Spleen (tissue), 11 donors: ENCODE data around the gene CPA2. TPM values are rescaled to one million over a fixed set of nuclear protein-coding genes. Genes with fewer than 3 reads are reported as not detected.
"Not testable (repeated sequence)": the region's sequence is repeated elsewhere in the genome, so short reads cannot be mapped to it uniquely, and the experiment has no call there.

Experiments
- DNase-seq: peaks from one replicate; pipeline ENCODE4 v3.0.0-alpha.2; 2020
- H3K27ac ChIP-seq, 8 donors: fragments of 200-600 bp; sonication (generic) in 7 of 8; 1 replicate in 4 of 8; 2 replicates in 4 of 8; pipeline versions ENCODE4 v1.5.0 to v1.8.0; 2016 to 2021; ENCODE audit warnings: inconsistent platforms in 4 of 8, mild to moderate bottlenecking in 4 of 8, moderate library complexity in 1 of 8
- H3K27me3 ChIP-seq, 7 donors: fragments of 200-600 bp; sonication (generic) in 6 of 7; replicated peaks in 1 of 7; 1 replicate in 4 of 7; 2 replicates in 3 of 7; pipeline versions ENCODE4 v1.5.0 to v1.8.0; 2016 to 2021; ENCODE audit warnings: inconsistent platforms in 3 of 7, mild to moderate bottlenecking in 1 of 7
- H3K36me3 ChIP-seq, 6 donors: fragments of 200-600 bp; sonication (generic) in 5 of 6; 1 replicate in 4 of 6; 2 replicates in 2 of 6; pipeline versions ENCODE4 v1.5.0 to v1.8.0; 2016 to 2021; ENCODE audit warnings: inconsistent platforms in 2 of 6
- H3K4me1 ChIP-seq, 6 donors: fragments of 200-600 bp; sonication (generic) in 5 of 6; 1 replicate in 3 of 6; 2 replicates in 3 of 6; pipeline versions ENCODE4 v1.5.0 to v1.8.0; 2016 to 2021; ENCODE audit warnings: inconsistent platforms in 3 of 6
- H3K4me3 ChIP-seq, 8 donors: fragments of 200-600 bp; sonication (generic) in 7 of 8; 1 replicate in 4 of 8; 2 replicates in 4 of 8; pipeline versions ENCODE4 v1.5.0 to v1.8.0; 2016 to 2021; ENCODE audit warnings: inconsistent platforms in 4 of 8, mild to moderate bottlenecking in 4 of 8, moderate library complexity in 2 of 8
- H3K9me3 ChIP-seq, 8 donors: fragments of 200-600 bp; sonication (generic) in 7 of 8; 1 replicate in 4 of 8; 2 replicates in 4 of 8; pipeline versions ENCODE4 v1.5.0 to v1.8.0; 2016 to 2021; ENCODE audit warnings: inconsistent platforms in 4 of 8
- CTCF ChIP-seq, 11 experiments: fragments of 200-600 bp in 7 of 11; fragments of 450-650 bp in 4 of 11; sonication (generic) in 4 of 11; IDR thresholded peaks in 8 of 11; conservative IDR thresholded peaks in 3 of 11; 1 replicate in 7 of 11; 2 replicates in 4 of 11; pipeline versions ENCODE4 v1.4.0 to v1.8.0; 2016 to 2021; ENCODE audit warnings: antibody characterized with exemption in 11 of 11, inconsistent platforms in 4 of 11, mild to moderate bottlenecking in 1 of 11
- POLR2A ChIP-seq, 3 donors: fragments of 450-650 bp; IDR thresholded peaks; one replicate each; pipeline ENCODE4 v1.5.1; 2017; ENCODE audit warnings: antibody characterized with exemption in 3 of 3, mild to moderate bottlenecking in 1 of 3
- POLR2AphosphoS5 ChIP-seq, 3 donors: sonication (generic); formaldehyde crosslinking; IDR thresholded peaks; one replicate each; pipeline ENCODE4 v1.5.1; 2017; ENCODE audit warnings: antibody characterized with exemption in 3 of 3
- WGBS, 5 donors: extraction: QIAGEN DNeasy Blood & Tissue Kit in 3 of 5; methylation state at CpG; one replicate each; pipeline versions ENCODE4 v1.1.5 to v1.1.7; 2013 to 2018; 5-methylcytosine and 5-hydroxymethylcytosine counted together
- intact Hi-C: fragments of 100-400 bp; cut with DNase I; formaldehyde crosslinking; loops from one replicate; pipeline ENCODE4 v1.15.0; 2023; ENCODE audit warnings: low total_unique reads
- polyA plus RNA-seq, 3 donors: library from polyadenylated mRNA; stranded (reverse); fragments of 200-250 nt; gene quantifications; one replicate each; pipeline ENCODE4 v1.2.1, GENCODE V29; 2013
- total RNA-seq, 7 donors: library from RNA; depleted of rRNA in 3 of 7; stranded (reverse); fragments of >200 nt in 3 of 7; fragmentation: NEBNext Ultra II Directional in 4 of 7; extraction: Animal tissue kit (Norgen Biotek cat#: 25700) in 4 of 7; gene quantifications; one replicate each; pipeline versions ENCODE4 v1.1.0 to v1.2.1, GENCODE V29; 2016 to 2021
- donor health status: healthy with polysubstance abuse.
- donor health status: DM: no; HTN: no; CAD: no; lungs with moderate emphysema.
- donor health status: DM: no; HTN: no; CAD: no.
- donor health status: Bipolar disorder and iron deficiency.
- donor health status: healthy.
- donor health status: DM: no; HTN: no; CAD: no.
- donor health status: DM: yes; HTN: yes; CAD: no.

CPA2 gene
- total and polyA plus RNA-seq, 10 donors, result 0.13 to 1.5 (median 0.28) TPM; not detected in 5

- Histone ChIP-seq H3K36me3 (no peaks in the 10 kb centered on the region), H3K4me1 (no peaks in the 10 kb centered on the region), H3K27ac (no peak overlapping the region), H3K27me3 (no peaks in the 10 kb centered on the region), H3K4me3 (no peak overlapping the region), H3K9me3 (no peaks in the 10 kb centered on the region)
- 81 to 92% (median 89%) methylated on average over 17 to 21 of the region's 21 CpGs for WGBS, 5 donors
- intact Hi-C loops, result no loop called here
- TF ChIP-seq POLR2A (IDR thresholded peaks at IDR 0.05), result no peak
- DNase-seq, result no peak
Measured at GRCh38 chr7:130305433-130306042, 38.9 kb downstream of the CPA2 start.

DNA sequence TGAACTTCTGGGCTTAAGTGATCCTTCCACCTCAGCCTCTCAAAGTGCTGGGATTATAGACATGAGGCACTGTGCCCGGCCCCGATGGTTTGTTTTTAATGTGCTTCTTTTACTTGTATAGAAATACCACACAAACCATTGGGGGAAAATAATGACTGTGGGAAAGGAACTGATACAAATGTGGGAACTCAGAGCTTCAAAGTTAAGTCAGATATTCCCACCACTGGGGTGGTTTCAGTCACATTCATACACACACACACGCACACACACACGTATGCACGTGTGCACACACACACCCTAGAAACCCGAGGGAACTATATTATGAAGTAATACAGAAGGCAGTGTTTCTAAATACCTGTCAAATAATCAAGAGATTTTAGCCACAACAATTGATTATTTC lies 43.3 kb downstream of the CPA2 start:
- no peaks in the 10 kb centered on the region for H3K36me3 ChIP-seq
- no peaks in the 10 kb centered on the region for H3K9me3 ChIP-seq
- no peak overlapping the region for H3K4me3 ChIP-seq
- TF ChIP-seq CTCF (IDR thresholded peaks at IDR 0.05 in 8 of 11, conservative IDR thresholded peaks at IDR 0.05 in 3 of 11) (no peak), POLR2AphosphoS5 (IDR thresholded peaks at IDR 0.05) (no peak), POLR2A (IDR thresholded peaks at IDR 0.05) (no peak)
- no peaks in the 10 kb centered on the region for H3K27me3 ChIP-seq
- DNase-seq, result no peak
- WGBS, 5 donors, result 63 to 73% (median 69%) methylated on average over 6 of the region's 6 CpGs
- intact Hi-C loops, result no loop called here
- no peaks in the 10 kb centered on the region for H3K4me1 ChIP-seq
- no peak overlapping the region for H3K27ac ChIP-seq

GRCh38 chr7:130314305-130314704 lies 47.6 kb downstream of the CPA2 start:
- no peaks in the 10 kb centered on the region for H3K27me3 ChIP-seq
- DNase-seq, result no peak
- H3K27ac ChIP-seq, result peak overlapping the region; percentile 61 to 88 (median 84)
- TF ChIP-seq CTCF (IDR thresholded peaks at IDR 0.05 in 8 of 11, conservative IDR thresholded peaks at IDR 0.05 in 3 of 11) (no peak), POLR2A (IDR thresholded peaks at IDR 0.05) (peak in 1 of 3 donors; percentile 26), POLR2AphosphoS5 (IDR thresholded peaks at IDR 0.05) (peak in 1 of 3 donors; percentile 87)
- no peaks in the 10 kb centered on the region for H3K4me1 ChIP-seq
- H3K4me3 ChIP-seq, result peak overlapping the region; percentile 7 to 63 (median 26)
- intact Hi-C loops, result no loop called here
- H3K36me3 ChIP-seq, result no peaks in the 10 kb centered on the region
- WGBS, 5 donors, result 70 to 81% (median 77%) methylated on average over 6 of the region's 6 CpGs
- H3K9me3 ChIP-seq, result no peaks in the 10 kb centered on the region

DNA sequence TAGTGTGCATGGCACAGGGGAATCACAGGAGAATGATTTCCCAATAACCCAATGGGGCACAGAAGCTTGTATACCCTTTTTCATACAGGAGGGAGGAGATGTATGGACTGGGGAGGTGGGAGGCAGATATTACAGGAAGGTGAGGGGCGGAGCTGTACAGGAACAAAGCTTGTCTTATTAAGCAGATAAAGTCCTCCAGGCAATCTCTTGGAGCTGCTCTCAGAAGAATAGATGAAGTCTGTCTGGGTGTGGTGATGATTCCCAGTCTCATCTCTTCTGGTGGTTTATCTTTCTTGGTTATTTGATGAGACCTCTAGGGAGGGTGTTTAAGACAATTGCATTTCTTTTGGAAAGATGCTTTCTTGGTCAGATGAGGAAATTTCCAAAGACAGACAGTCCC lies 52.9 kb downstream of the CPA2 start:
- Histone ChIP-seq H3K4me3 (no peak overlapping the region), H3K27ac (no peak overlapping the region), H3K27me3 (no peaks in the 10 kb centered on the region), H3K36me3 (no peaks in the 10 kb centered on the region), H3K9me3 (no peaks in the 10 kb centered on the region), H3K4me1 (no peaks in the 10 kb centered on the region)
- WGBS, 5 donors, result 82 to 96% (median 89%) methylated on average over 1 of the region's 1 CpG
- no peak for TF ChIP-seq CTCF (IDR thresholded peaks at IDR 0.05 in 8 of 11, conservative IDR thresholded peaks at IDR 0.05 in 3 of 11)
- TF ChIP-seq POLR2A (IDR thresholded peaks at IDR 0.05), result no peak
- TF ChIP-seq POLR2AphosphoS5 (IDR thresholded peaks at IDR 0.05), result no peak
- intact Hi-C loops, result no loop called here
- no peak for DNase-seq

DNA sequence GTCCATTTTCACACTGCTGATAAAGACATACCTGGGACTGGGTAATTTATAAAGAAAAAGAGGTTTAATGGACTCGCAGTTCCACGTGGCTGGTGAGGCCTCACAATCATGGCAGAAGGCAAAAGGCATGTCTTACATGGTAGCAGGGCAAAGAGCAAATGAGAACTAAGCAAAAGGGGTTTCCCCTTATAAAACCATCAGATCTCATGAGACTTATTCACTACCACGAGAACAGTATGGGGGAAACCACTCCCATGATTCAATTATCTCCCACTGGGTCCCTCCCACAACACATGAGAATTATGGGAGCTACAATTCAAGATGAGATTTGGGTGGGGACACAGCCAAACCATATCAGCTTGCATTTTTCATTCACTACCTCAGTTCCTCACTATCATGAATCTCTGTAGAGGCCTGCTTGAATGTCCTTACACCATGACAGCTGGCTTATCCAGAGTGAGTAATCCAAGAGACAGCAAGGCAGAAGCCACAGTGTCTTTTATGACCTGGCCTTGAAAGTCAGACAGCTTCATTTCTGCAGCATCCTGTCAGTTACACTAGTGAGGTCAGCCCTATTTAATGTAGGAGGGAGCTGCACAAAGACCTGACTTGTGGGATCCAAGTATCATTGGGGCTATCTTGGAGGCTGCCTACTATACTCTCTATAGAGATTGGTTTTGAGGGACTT lies 55.0 kb downstream of the CPA2 start:
- WGBS, 5 donors, result 74 to 80% (median 76%) methylated on average over 3 of the region's 3 CpGs

More for the DNA sequence above, 55.0 kb downstream of the CPA2 start:
- DNase-seq, H3K4me3 ChIP-seq, H3K27ac ChIP-seq, H3K4me1 ChIP-seq, H3K36me3 ChIP-seq, H3K27me3 ChIP-seq, intact Hi-C loops, H3K9me3 ChIP-seq: not testable (repeated sequence)
